Measurements from ENCODE around the gene ZNF219. TPM values are rescaled to one million over a fixed set of nuclear protein-coding genes. Genes with fewer than 3 reads are reported as not detected.

Gene ZNF219
- total RNA-seq, 1 experiment from 2014 or later, result 84.5 TPM

GRCh38 chr14:21077672-21078071, 20.8 kb downstream of the ZNF219 start:
- no peaks in the 10 kb centered on the region for H3K79me2 ChIP-seq (ENCODE audit: insufficient read depth, low read length)
- H3K27ac ChIP-seq (ENCODE audit: insufficient read length, low read depth, low read length), result no peak overlapping the region
- H3K23ac ChIP-seq (ENCODE audit: insufficient read length, low read depth, low read length), result no peak overlapping the region
- no peak overlapping the region for H3K14ac ChIP-seq (ENCODE audit: insufficient read depth, low read length)
- no peak for DNase-seq
- H4K8ac ChIP-seq (replicated peaks; ENCODE audit: insufficient read length, low read depth, low read length), result no peak overlapping the region
- no peak overlapping the region for H2AK5ac ChIP-seq (ENCODE audit: insufficient read length, low read length)
- H3K4ac ChIP-seq (ENCODE audit: low read depth, low read length), result no peak overlapping the region
- H4K5ac ChIP-seq (ENCODE audit: insufficient read length, low read depth, low read length), result no peak overlapping the region
- H2BK12ac ChIP-seq (ENCODE audit: insufficient read length, low read depth, low read length), result no peak overlapping the region
- H3K9ac ChIP-seq (ENCODE audit: extremely low read depth, insufficient read length, low read length), result no peak overlapping the region
- no CpG with 5 or more reads among the region's 2 CpGs for WGBS (ENCODE audit: extremely low coverage, insufficient read length, low lambda C conversion rate)
- no peak overlapping the region for H3K4me2 ChIP-seq (ENCODE audit: insufficient read depth, insufficient read length, low read length)
- H3K18ac ChIP-seq (ENCODE audit: insufficient read length, low read depth, low read length), result no peak overlapping the region
- peaks cover 62 to 93% (median 88%) of the 10 kb centered on the region in 3 experiments for H3K36me3 Mint-ChIP-seq (ENCODE audit: insufficient read depth in 1 of 3, low read depth in 3 of 3)
- no peak overlapping the region for H2BK20ac ChIP-seq (ENCODE audit: low read depth, low read length, poor library complexity, severe bottlenecking)
- no peak overlapping the region for H2AFZ ChIP-seq (ENCODE audit: low read length)
- no peak overlapping the region for H3K4me3 Mint-ChIP-seq
- no peaks in the 10 kb centered on the region for H3K4me1 ChIP-seq (ENCODE audit: insufficient read depth, low read length)
- H2BK5ac ChIP-seq (ENCODE audit: insufficient read length, low read length), result no peak overlapping the region
- H3K9me3 ChIP-seq (ENCODE audit: control insufficient read depth, low read depth, low read length), result no peaks in the 10 kb centered on the region
- no peak overlapping the region for H3T11ph ChIP-seq (ENCODE audit: low read length)
- no peak overlapping the region for H3K56ac ChIP-seq (ENCODE audit: insufficient read length, low read depth, low read length)
- no peak overlapping the region for H2BK15ac ChIP-seq (ENCODE audit: low read depth, low read length)
- H3K9me3 Mint-ChIP-seq, result no peaks in the 10 kb centered on the region
- no peak overlapping the region for H4K91ac ChIP-seq (ENCODE audit: insufficient read length, low read depth, low read length)
- no peaks in the 10 kb centered on the region for H4K20me1 ChIP-seq (ENCODE audit: control insufficient read depth, insufficient read depth, insufficient read length)
- H3K4me1 Mint-ChIP-seq, result peaks cover 4% of the 10 kb centered on the region in 2 experiments
- H2BK120ac ChIP-seq (ENCODE audit: low read depth, low read length, poor library complexity, severe bottlenecking), result no peak overlapping the region
- no peaks in the 10 kb centered on the region for H3K79me1 ChIP-seq (ENCODE audit: insufficient read depth, low read depth, low read length, poor library complexity, severe bottlenecking)
- TF ChIP-seq, protein P1, sequence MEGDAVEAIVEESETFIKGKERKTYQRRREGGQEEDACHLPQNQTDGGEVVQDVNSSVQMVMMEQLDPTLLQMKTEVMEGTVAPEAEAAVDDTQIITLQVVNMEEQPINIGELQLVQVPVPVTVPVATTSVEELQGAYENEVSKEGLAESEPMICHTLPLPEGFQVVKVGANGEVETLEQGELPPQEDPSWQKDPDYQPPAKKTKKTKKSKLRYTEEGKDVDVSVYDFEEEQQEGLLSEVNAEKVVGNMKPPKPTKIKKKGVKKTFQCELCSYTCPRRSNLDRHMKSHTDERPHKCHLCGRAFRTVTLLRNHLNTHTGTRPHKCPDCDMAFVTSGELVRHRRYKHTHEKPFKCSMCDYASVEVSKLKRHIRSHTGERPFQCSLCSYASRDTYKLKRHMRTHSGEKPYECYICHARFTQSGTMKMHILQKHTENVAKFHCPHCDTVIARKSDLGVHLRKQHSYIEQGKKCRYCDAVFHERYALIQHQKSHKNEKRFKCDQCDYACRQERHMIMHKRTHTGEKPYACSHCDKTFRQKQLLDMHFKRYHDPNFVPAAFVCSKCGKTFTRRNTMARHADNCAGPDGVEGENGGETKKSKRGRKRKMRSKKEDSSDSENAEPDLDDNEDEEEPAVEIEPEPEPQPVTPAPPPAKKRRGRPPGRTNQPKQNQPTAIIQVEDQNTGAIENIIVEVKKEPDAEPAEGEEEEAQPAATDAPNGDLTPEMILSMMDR (conservative IDR thresholded peaks at IDR 0.05), result no peak
- H3K27me3 Mint-ChIP-seq (ENCODE audit: low read depth), result no peaks in the 10 kb centered on the region
- no peak overlapping the region; a peak in 1 of 7 replicates for H3K27ac Mint-ChIP-seq
- H3K23me2 ChIP-seq (ENCODE audit: insufficient read length, low read depth, low read length, poor library complexity, severe bottlenecking), result no peaks in the 10 kb centered on the region
- no peaks in the 10 kb centered on the region for H3K27me3 ChIP-seq (ENCODE audit: insufficient read depth, low read length)

Measured in H9 (cell line).